NCI-H524 (cell line): ENCODE measurements around the gene NAT16.
A peak's percentile ranks its signal among the peaks of the same experiment; 100 is the strongest.
"Not testable (repeated sequence)": the region's sequence is repeated elsewhere in the genome, so short reads cannot be mapped to it uniquely, and the experiment has no call there.

Source experiments
- DNase-seq, 2 experiments: peaks; one replicate each; lab custom pipeline; 2025; lab: John Stamatoyannopoulos, UW

NAT16 gene

DNA sequence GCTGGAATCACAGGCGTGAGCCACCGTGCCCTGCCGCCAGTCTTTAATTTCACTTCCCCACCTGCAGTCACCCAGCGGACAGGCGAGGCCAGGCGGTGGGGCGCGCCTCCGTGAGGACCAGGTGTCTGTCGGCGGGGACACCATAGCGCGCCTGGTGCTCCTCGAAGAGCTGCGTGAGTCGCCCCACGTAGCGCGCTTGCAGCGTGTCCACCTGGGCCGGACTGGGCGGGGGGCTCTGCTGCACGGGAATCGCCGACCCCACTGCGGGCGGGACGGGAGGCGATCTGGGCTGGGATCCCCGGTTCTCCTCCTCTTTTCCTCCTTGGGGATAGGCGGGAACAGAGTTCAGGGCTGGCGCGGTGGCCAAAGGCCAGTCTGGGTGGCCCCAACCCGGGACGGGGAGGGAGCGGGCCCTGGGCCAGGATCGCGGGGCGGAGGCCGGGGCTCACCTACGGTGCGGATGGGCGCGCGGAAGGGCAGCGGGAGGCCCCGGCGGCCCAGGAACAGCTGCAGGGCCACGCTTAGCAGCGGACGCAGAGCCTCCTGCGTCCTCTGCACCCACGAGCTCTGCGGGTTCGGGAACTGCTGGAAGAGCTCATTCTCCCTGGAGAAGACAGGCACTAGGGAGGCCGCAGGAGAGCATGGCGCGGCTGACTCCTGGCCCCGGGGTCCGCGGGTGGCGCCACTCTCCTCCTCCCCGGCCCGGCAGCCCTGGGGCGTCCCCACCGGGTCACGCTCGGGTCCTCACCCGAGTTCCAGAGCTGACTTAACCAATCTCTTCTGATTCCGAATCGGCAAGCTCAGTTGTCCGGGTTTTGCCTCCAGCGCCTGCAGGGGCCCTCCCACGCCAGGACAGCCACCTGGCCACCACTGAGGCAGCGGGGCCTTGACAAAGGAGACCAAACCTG is 21.9 kb upstream of the NAT16 start:
- DNase-seq = peak in 1 of 2 experiments; percentile 14

DNA sequence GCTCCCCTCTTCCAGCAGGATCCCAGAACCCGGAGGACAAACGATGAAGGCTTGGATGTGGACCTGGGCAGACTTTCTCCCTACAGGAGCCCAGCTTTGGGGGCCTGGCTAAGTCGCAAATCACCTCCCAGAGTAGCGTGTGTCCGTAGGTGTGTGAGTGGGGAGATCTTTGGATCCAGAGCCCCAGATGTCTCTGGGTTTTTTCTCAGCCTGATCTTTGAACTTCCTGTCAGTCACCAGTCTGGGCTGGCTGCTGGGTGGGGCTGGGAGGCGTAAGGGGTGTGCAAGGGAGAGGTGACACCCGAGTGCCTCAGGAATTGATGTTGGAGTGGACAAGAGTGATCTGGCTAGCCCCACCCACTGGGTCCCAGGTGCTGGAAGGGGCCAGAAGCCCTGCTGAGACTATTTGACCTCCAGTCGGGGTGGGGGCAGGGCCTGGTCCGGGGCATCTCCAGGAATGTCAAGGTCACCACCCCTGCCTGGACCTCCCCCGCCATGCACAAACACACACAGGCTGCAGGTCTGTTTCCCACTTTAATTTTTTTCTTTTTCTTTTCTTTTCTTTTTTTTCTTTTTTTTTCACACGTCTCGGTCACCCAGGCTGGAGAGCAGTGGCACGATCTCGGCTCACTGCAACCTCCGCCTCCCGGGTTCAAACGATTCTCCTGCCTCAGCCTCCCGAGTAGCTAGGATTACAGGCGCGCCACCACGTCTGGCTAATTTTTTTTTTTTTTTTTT is 20.9 kb upstream of the NAT16 start, which contains the start of gene MOGAT3:
TSS of gene MOGAT3 (minus strand) at position 175 of the 738 bp plus-strand sequence. CDS start 182 bp downstream, outside the sequence.
- DNase-seq = no peak

DNA sequence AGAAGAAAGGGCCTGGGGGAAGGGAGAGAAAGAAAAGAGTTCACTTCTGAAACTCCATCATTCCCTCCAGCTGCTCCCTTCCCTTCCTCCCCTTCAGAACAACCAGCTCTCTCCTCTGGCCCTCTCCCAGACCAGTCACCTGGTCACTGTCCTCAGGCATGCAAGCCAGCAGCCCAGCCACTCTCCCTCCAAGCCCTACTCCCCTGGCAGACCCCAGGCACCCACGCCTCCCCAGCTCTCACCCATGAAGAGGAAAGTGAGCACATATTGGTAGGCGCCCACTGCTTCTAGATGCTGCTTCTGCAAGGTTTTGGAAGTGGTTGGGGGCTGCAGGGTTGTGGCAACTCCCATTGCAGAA is 20.4 kb upstream of the NAT16 start:
- no peak for DNase-seq

DNA sequence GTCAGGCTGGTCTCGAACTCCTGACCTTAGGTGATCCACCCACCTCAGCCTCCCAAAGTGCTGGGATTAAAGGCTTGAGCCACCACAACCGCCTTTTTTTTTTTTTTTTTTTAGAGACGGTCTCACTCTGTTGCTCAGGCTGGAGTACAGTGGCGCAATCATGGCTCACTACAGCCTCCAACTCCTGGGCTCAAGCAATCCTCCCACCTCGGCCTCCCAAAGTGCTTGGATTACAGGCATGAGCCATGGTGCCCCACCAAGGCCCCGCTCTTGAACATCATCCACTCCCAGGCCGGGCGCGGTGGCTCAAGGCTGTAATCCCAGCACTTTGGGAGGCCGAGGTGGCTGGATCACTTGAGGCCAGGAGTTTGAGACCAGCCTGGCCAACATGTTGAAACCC is 19.4 kb upstream of the NAT16 start:
- not testable (repeated sequence) for DNase-seq

DNA sequence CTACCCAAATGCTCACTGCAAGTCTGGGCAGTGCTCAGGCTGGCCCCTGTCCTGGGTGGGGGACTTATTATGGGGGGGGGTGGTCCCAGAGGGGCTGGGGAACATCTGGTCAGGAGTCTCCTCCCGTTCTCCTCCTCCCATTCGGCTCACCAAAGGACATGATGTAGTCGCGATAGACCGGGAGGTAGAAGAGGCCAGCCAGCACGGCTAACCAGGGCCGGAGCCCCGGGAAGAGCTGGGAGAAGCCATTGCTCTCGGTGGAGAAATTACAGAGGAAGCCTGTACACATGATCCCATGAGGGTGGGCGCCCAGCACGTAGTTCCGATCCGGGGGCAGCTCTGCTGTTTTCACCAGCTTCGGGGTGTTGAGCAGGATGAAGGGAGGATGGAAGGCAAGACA is 18.4 kb upstream of the NAT16 start:
- no peak for DNase-seq

DNA sequence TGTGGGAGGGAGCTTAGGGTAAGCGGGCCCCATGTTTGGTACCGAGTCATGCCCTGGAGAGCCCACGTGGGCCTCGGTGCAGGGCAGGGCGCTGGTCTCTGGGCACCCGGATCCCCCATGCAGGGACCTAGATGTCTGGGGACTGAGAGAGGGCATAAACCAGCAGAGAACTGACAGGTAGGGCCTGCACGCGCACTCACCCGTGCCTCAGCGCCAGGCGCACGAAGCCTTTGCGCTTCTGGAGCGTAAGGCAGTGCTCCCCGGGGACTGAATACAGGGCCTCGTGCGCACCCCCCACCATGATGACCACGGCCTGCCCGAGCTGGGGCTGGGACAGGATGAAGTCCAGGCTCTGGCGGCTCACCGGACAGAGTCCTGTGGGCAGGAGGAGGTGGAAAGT is 17.9 kb upstream of the NAT16 start:
- DNase-seq = no peak

DNA sequence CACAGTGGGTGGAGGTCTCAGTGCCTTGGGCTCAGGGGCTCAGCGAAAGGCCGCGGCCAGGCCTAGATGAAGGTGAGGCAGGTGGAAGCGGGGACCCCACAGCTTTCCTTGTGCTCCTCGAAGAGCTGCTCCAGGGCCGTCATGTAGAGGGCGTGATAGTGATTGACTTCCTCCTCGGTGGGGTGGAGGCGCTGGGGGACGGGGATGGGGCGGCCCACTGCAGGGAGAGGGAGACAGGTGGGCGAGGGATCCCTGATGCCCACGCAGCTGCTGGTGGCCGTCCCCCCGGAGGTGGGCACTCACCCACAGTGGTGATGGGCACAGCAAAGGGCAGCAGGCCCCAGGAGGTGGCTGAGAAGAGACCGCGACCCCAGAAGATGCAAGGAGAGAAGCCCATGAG is 15.8 kb upstream of the NAT16 start:
- no peak for DNase-seq

DNA sequence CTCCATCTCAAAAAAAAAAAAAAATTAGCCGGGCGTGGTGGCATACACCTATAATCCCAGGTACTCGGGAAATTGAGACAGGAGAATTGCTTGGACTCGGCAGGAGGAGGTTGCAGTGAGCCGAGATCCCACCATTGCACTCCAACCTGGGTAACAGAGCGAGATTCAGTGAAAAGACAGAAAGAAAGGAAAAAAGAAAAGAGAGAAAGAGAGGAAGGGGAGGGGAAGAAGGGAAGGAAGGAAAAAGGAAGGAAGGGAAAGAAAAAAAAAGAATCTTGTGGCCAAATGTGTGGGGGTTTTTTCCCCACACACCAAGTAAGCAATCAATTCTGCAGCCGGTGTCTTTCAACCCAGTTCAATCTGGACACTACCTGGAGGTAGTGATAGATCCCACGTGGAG is 9.0 kb upstream of the NAT16 start:
- DNase-seq = no peak

DNA sequence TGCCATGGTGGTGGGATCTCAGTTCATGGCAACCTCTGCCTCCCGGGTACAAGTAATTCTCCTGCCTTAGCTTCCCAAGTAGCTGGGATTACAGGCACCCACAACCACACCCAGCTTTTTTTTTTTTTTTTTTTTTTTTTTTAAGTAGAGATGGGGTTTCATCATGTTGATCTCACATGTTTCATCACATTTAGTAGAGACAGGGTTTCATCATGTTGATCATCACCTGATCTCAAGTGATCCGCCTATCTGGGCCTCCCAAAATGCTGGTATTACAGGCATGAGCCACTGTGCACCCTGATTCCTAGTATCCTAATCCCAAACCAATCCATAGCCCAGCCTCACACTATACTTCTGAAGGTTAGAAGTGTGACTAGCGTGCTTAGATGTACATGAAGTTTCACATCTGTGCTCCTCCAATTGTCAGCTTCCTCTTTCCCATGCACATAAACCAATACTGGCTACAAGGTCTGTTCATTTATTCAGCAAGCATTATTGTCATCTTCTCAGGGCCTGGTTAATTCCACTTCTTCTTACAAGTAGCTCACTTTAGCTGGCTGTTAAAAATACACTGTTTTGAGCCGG is 6.8 kb upstream of the NAT16 start:
- no peak for DNase-seq

DNA sequence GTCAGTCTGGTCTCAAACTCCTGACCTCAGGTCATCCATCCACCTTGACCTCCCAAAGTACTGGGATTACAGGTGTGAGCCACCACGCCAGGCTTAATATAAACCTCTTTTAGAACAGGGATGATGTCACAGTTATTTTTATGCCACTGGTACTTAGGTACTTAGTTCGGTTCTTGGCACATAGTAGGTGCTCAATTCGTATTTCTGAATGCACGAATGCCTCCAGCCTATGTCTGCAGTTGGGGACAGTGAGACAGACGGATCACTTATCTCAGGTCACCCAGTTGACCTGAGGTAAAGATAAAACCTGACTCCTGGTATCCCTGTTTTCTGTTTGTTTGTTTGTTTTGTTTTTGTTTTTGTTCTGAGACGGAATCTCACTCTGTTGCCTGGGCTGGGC is 6.1 kb upstream of the NAT16 start:
- DNase-seq = no peak

DNA sequence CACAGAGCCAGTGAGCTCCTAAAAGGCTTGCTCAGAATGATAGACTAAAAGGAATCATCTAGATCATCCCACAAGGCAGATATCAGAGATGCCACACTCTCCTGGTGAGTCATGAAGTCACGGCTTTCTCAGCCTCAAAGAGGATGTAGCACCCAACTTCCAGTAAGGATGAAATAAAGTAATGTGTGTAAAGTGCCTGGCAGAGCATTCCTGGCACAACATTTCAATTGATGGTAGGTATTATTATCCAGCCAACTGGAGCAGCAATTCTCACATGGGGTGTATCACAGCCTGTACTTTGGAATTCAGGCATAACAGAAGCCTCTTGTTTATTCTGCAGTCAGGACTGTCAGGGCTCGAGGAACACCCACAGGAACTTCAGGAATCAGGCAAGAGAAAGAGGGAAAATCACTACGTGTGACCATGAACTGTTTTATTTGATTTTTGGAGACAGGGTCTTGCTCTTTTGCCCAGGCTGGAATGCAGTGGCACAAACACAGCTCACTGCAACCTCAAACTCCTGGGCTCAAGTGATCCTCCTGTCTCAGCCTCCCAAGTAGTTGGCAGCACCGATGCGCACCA is 5.3 kb upstream of the NAT16 start:
- no peak for DNase-seq

DNA sequence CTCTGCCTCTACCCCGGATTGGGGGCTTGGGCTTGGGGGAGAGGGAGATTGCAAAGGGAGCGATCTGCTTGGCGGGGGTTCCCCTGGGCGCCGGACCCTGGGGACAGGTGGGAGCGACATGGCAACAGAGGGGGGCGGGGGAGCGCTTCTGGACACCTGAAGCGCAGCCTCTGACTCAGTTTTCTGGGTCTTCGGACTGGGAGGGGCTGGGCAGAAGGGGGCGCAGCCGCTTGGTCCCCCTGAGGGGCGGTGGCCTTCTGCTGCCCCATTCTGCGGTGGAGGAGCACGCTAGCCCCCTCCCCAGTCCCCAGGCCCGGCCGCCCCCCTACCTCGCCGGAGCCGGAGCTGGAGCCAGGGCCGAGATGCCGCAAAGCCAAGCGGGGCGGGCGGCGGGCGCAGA is 380 bp downstream of the NAT16 start:
- no peak for DNase-seq

DNA sequence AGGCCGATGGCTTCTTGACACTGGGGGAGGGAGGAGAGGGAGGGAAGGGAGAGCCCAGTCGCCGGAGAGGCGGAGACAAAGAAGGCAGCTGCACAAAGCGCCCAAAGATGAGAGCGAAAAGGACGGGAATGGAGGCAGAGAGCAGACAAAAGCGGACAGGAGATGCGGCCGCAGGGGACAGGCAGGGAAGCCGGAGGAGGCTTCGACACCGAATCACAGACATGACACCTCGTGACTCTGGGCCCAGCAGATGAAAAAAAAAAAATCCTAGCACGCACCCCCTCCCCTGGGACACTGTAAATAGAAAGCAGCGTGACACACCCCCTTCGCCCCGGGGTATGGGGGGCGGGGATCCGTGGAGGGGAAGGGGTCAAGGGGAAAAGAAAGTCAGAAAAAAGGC is 976 bp downstream of the NAT16 start:
- peak in 1 of 2 experiments; percentile 17 for DNase-seq

DNA sequence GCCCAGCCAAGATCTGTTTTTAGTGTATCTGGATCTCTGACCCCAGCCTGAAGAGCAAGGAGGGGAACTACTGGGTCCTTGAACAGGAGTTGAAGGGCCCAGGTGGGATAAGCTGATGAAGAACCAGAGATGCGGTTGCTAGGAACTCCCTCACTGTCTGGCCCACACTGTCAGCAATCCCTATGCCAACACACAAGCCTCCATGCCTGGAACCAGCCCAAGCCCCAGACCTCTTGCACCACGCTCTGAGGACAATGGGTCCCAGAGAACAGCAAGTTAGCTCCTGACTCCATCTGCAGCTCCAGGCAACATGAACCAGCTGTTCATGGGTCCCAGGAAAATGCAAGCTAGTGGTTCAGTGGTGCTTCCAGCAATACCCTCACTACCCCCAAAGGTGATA is 2.4 kb downstream of the NAT16 start:
- DNase-seq = no peak

DNA sequence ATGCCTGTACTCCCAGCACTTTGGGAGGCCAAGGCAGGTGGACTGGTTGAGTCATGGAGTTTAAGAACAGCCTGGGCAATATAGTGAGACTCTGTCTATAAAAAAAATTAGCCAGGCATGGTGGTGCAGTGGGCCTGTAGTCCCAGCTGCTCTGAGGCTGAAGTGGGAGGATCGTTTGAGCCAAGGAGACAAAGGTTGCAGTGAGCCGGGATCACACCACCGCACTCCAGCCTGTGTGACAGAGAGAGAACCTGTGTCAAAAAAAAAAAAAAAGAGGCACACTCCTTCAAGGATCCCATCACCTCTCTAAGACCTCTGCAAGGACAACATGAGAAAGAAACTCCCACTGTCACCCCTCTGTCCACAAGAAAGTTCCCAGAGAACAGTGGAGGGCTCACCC is 4.4 kb downstream of the NAT16 start:
- DNase-seq = no peak

DNA sequence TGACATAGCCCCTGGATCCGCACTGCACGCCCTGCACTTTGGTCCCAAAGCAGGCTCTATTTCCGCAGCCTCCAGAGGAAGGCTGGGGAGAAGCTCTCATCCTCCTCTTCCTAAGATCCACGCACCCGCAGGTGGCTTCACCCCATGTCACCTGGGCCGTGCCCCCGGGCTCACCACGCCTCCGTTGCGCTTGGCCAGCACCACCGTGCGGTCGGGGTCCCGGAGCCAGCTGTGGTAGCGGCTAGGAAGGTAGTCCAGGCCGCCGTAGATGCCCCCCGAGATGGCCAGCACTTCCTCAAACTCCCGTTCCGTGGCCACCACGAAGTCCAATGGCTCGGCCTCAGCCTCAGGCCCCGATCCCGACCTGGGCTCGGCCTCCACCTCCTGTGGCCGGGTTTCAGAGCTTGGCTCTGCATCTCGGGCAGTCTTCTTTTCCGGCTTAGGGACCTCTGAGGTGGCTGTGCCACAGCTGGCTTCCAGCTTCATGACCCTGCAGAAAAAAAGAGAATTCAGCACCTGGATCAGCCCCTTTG is 5.7 kb downstream of the NAT16 start:
- DNase-seq = no peak

DNA sequence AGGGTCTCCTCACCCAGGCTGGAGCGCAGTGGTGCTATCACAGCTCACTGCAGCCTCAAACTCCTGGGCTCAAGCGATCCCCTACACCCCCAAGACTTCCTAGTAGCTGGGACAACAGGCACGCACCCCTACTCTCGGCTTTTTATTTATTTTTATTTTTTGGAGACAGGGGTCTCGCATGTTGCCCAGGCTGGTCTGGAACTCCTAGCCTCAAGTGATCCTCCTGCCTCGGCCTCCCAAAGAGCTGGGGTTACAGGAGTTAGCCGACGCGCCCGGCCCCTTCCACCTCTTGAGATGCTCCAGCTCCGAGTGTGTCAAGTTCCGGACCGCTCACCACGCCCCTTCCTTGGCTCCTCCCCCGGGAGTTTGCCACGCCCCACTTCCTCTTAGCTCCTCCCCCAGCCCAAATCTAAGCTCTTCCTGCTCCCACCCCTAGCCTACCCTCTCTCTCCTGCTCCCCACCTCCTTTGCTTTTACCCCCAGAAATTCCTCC is 6.3 kb downstream of the NAT16 start:
- no peak for DNase-seq

DNA sequence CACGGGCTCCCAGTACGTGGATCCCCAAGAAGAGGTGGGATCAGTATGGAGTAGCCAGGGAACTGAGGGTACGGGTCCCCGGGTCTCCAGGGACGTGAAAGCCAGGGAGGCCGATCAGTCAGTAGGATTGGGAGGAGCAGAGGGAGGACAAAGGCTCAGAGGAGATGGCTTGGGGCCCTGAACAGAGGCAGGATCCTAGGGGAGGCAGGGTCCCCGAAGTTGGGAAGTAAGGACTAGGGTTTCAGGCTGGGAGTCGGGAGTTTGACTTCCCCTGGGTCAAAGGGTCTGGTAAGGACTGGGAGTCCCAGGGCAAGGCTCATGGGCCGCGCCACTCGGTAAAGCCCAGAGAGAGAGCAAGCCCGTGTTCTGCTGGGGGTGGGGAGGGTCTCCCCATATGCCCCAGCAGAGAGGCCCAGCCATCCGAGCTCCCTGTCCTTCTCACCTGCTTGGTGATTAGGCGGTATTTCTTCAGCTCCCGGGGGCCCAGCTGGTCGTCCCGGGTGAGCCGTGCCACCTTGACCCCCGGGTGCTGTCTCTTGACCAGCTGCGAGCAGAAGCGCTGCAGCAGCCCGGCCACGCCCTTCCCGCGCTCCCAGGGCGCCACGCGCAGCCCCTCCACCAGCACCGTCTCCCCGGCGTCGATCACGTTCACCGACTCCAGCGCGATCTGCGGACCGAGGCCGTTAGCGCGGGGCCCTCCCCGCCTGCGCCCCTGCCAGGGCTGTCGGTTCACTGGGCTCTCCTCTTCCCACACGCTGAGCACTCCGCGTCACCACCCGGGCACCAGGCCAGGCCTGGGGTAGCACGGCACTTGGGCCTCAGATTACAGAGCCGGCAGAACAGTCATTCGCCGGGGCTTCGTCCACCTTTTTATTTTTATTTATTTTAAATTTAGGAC is 7.0 kb downstream of the NAT16 start:
- peak in 1 of 2 experiments; percentile 26 for DNase-seq

DNA sequence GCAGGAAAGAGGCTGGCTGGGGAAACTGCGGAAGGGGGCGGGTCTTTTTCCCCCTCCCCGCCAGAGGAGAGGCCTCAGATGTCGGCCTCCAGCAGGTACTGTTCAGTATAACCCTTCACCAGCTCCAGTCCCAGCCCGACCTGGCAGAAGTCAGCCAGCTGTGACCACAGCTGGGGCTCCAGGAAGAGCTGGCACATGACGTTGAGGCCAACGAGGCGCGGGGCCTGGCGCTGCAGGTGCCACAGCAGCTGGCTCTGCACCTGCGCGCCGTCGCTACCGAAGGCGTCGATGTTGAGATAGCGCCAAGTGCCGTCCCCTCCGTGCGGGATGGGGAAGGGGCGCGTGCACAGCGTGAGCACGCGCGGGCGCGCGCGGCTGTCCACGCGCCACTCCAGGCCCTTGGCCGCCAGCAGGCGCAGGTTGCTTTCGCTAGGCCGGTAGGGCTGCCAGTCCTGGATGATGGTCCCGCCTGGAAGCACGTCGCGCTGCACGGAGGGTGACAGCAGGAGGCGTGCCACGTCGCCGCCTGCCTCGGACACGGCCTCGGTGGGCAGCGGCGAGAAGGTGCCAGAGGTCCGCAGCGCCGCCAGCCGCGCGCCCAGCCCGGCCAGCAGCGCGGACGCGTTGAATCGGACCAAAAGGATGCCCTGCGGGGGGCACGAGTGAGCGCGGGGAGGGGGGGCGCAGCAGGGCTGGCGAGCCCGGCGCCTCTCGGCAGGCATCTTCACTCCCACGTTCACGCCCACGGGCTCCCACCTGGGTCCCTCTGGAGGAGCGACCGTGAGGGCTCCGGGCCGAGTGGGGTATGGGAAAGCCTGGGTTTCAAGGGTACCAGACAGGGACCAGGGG is 7.9 kb downstream of the NAT16 start:
- no peak for DNase-seq

DNA sequence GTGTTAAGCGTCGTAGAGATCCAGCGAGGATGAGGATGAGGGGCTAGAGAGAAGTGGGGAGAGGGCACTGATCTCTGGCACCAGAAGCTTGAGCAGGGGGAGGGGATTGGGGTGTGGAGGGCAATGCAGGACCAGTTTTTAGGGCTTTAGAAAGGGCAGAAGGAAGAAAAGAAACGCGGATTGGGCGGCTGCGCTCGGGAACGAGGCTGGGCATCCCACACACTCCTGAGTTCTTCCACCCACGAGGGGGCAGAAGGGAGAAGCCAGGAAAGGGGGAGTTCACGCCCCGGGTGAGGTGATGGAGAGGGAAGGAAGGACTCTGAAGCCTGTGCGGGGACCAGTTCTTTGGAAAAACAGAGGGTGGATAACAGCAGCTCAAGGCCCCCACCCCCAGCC is 8.7 kb downstream of the NAT16 start:
- peak in 1 of 2 experiments; percentile 12 for DNase-seq
